NCI-H2081 (cell line): ENCODE results near the gene CATSPERE.
A peak's percentile ranks its signal among the peaks of the same experiment; 100 is the strongest.

Experiments used
- DNase-seq, 2 experiments: peaks; one replicate each; lab custom pipeline; 2025; lab: John Stamatoyannopoulos, UW

CATSPERE gene

GRCh38 chr1:244461245-244462071, at the start of gene CATSPERE:
Gene CATSPERE, plus strand, starts transcription at chr1:244461273. Its CDS starts 157 bp downstream, at chr1:244461430.
- peak; percentile 79 to 90 for DNase-seq

GRCh38 chr1:244412176-244412575, 48.9 kb upstream of the CATSPERE start:
- no peak for DNase-seq

- DNase-seq, result no peak
Measured at GRCh38 chr1:244413736-244414135, 47.3 kb upstream of the CATSPERE start.

GRCh38 chr1:244414543-244414942, 46.5 kb upstream of the CATSPERE start:
- DNase-seq, result no peak

- DNase-seq, result no peak
Measured at GRCh38 chr1:244419024-244419423, 42.0 kb upstream of the CATSPERE start.

GRCh38 chr1:244422174-244422573, 38.9 kb upstream of the CATSPERE start:
- no peak for DNase-seq

GRCh38 chr1:244424649-244425334, 36.3 kb upstream of the CATSPERE start:
- no peak for DNase-seq

- DNase-seq, result no peak
Measured at GRCh38 chr1:244427647-244428046, 33.4 kb upstream of the CATSPERE start.

- DNase-seq, result no peak
Measured at GRCh38 chr1:244429818-244430217, 31.3 kb upstream of the CATSPERE start.

GRCh38 chr1:244431166-244431565, 29.9 kb upstream of the CATSPERE start:
- no peak for DNase-seq

GRCh38 chr1:244435562-244436205, 25.4 kb upstream of the CATSPERE start:
- no peak for DNase-seq

- DNase-seq, result no peak
Measured at GRCh38 chr1:244436336-244437085, 24.6 kb upstream of the CATSPERE start.

GRCh38 chr1:244437086-244437468, 24.0 kb upstream of the CATSPERE start:
- DNase-seq, result no peak

GRCh38 chr1:244439391-244440032, 21.6 kb upstream of the CATSPERE start:
- DNase-seq, result no peak

GRCh38 chr1:244442850-244443249, 18.2 kb upstream of the CATSPERE start:
- DNase-seq, result no peak

- DNase-seq, result no peak
Measured at GRCh38 chr1:244444854-244445253, 16.2 kb upstream of the CATSPERE start.

GRCh38 chr1:244445320-244446181, 15.5 kb upstream of the CATSPERE start:
- no peak for DNase-seq

- no peak for DNase-seq
Measured at GRCh38 chr1:244447024-244447423, 14.0 kb upstream of the CATSPERE start.

GRCh38 chr1:244447552-244447951, 13.5 kb upstream of the CATSPERE start:
- DNase-seq, result no peak

- DNase-seq, result no peak
Measured at GRCh38 chr1:244448279-244449036, 12.6 kb upstream of the CATSPERE start.
